M059J (cell line): ENCODE results near the gene RFX8. TPM values are rescaled to one million over a fixed set of nuclear protein-coding genes. Genes with fewer than 3 reads are reported as not detected.

Experiments
- DNase-seq: peaks from one replicate; pipeline ENCODE4 v3.0.0-alpha.2; 2012; ENCODE audit warnings: low read depth
- total RNA-seq: library from RNA; depleted of rRNA; stranded (reverse); fragments of >200 nt; shearing (Covaris generic); gene quantifications from 2 replicates; pipeline ENCODE4 v1.2.3, GENCODE V29; 2014

RFX8 gene
- total RNA-seq, 1 experiment from 2014 or later: not detected

DNA sequence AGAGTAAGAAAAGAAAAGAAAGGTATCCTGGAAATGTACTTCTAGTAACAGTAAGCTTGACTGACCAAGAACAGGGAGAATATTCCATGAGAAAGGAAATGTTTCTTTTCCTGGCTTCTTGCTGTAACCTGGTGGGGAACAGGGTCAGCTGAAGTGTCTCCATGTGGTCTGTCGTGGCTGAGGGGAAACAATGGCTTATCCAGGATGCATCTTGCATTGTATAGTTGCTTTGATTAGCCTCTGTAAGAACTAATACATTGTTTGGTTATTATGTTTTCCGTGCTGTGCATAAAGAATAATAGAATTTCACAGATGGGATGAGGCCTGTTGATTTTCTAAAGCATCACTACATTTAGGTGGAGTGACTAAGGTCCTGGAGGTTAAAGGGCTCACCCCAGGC is 92.5 kb downstream of the RFX8 start:
- no peak for DNase-seq

DNA sequence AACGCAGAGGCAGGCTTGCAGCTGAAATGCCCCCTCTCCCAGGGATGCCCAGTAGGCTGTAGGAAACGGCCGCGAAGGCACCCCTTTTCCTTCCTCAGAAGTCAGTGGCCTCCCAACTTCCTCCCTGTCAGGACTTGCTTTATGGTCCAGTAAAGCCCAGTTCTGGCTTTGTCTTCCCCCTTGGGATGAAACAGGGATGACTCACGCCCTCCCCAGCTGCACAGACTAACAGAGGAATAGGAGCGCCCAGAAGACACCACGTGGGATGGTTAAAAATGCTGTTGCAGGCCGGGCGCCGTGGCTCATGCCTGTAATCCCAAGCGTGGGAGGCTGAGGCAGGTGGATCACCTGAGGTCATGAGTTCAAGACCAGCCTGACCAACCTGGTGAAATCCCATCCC is 94.5 kb downstream of the RFX8 start:
- peak; percentile 88 for DNase-seq

DNA sequence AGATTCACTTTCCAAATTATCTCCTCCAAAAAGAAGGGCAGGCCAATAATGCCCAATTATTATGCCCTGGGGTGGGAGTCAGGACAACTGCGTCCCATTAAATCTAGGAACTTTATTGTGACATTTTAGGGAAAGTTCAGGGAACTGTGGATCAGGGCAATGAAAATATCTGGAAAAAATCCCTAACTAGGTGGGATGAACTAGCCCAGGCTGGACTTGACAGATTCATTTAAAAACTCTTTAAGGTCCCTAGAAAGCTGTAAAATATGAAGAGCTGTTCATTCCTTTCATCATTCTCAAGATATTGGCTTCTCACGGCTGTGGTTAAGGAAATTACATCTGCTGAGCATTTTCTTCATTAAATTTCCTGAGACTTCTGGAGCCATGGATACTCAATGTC is 95.8 kb downstream of the RFX8 start:
- no peak for DNase-seq

DNA sequence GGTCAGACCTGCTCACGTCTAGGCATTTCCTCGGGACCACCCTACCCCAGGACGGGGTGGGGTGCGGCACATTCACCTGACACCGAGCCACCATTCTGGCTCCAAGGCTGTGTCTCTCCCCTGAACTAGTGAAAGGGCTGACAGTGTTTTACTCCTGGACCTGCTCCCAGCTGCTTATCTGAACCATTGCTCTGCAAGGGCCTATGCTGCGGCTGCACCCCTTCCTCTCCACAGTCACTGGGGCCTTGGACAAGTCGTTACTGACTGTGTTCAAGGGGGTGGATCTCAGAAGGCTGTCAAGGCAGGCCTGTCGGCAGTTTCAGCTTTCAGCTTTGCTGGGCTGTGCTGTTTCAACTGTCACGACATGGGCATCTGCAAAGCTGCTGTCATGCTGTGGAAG is 99.3 kb downstream of the RFX8 start:
- no peak for DNase-seq

DNA sequence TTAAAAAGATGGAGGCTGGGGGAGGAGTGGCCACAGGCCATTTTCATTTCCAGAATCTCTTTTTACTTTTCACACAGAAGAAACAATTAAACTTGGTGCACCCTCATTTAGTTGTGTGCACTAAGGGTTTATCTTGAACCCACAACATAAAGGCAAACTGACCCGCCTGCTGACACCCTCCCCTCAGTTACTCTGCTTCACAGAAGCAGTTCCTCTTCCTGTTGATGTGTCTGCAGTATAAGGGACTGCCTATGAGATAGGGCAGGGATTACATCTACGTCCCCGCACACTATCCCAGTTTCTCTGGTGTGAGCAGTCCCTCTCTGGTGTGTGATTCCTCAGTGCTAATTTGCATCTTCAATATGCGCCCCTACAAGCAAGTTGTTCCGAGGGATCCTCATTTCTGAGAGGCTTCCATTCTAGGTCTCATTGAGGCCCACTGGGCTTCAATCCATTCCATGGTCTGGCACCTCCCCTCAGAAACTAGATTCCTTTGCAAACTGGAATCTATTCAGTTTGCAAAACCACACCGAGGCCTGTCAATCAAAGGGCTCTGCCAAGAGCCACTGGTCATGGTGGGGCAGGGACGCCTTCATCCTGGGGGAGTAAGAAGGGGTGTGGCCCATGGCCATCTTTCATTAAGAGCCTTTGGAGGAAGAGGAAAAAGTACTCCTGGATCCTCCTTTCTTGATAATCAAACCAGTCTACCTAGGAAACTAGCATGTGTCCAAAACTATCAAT is 99.9 kb downstream of the RFX8 start:
- DNase-seq: no peak

DNA sequence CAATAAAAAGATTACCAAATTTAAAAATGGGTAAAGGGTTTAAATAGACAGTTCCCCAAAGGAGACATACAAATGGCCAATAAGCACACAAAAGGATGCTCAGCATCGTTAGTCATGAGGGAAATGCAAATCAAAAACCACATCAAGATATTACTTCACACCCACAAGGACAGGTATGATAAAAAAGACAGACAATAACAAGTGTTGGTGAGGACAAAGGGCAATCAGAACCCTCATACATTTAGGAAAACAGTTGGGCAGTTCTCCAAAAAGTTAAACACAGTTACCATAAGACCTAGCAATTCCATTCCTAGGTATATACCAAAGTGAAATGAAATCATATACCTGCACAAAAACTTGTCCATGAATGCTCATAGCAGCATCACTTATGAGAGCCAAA is 102.1 kb downstream of the RFX8 start:
- no peak for DNase-seq

DNA sequence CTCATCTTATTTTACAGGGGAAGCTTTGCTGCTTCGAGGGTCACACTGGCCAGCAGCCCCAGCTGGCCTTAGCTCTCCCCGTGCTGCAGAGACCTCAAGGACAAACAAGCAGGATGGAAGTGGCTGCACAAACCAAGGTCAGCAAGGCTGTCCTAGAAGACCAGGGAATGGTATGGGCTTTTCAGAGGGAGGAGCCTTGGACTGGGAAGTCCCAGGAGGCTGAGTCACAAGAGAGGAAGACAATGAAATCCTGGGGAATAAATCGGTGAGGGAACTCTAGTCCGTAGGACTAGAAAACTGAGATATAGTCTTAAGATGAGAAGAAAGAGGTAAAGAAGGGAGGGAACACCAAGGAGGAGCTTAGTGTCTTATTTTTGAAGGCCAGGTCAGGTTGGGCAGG is 103.3 kb downstream of the RFX8 start:
- DNase-seq: peak; percentile 40

DNA sequence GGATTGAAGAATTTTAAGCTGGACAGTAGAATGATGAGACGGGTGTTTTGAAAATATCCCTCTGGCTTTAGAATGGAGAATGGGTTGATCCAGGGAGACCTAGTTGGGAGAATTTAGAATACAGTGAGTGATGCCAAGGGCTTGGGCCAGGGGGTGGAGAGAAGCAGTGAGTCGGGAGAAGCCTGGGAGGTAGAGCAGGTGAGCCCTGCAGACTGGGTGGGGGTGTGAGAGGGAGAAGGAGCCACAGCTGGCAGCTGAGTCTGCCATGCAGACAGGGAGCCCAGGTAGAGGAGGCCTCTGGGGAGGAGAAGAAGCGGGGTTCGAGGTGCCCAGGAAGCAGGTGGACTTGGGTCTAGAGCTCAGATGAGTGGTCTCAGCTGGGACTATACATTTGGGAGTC is 105.8 kb downstream of the RFX8 start:
- no peak for DNase-seq

DNA sequence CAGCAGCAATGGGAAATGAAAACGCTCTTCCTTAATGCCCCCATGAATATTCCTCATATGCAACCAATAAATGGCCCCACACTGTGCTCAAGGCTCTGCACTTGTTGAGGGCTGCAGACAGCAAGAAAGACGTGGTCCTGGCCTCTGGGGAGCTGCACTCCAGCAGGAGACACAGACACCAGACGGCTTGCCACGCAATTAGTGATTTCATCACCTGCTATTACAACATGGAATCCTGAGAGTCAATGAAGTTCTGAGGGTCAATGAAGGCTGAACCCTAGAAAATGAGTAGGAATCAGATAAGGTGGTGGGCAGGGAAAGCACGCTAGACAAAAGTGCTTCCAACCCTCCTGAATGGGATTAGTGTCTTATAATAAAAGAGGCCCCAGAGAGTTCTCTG is 106.5 kb downstream of the RFX8 start:
- no peak for DNase-seq

DNA sequence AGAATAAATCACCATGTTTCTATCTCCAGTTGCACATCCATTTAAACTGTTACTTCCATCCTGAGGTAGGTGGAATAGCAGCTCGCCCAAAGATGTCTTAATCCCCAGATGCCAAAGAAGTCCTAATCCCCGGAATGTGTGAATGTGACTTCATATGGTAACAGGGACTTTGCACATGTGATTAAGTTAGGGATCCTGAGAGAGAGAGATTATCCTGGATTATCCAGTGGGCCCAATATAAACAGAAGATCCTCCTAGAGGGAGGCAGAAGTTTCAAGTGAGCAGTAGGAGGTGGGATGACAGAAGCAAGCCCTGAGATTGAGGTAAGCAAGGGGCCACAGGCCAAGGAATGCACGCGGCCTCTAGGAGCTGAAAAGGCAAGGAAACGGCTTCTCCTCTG is 107.4 kb downstream of the RFX8 start:
- no peak for DNase-seq

DNA sequence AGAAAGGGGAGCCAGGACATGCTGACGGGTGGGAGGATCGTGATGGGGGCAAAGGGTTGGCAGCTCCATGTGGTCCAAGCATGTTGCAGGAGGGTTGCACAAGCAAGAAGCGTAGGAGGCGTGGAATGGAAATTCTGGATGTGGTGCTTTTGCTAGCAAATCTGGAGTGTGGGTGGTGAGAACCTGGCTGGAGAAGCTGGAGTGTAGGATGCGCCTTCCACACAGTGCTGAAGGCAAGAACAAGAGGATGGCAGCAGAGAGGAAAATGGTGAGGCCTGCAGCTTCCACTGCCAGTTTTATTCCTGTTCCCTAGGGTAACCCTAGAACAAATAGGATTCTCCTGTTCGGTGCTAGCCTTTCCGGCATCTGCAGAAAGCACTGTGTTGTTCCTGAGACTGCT is 110.0 kb downstream of the RFX8 start:
- DNase-seq: no peak

DNA sequence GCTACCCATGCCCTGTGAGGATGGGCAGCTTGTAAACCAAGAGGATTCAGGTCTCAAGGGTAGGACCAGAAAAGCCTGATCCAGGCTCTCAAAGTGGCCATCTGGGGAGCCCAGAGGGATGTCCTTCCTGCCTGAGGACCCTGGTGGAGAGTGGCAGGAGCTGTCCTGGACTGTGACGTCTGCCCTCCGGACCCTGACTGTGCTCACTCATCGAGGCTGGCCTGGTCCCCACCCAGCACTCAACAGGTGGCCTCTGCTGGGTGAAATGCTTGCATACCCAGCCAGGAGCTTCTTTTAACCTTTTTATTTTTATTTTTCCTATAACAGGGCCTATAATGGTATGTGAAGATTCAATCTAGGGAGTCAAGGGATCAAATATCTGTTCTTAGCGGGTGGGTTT is 112.1 kb downstream of the RFX8 start:
- no peak for DNase-seq

DNA sequence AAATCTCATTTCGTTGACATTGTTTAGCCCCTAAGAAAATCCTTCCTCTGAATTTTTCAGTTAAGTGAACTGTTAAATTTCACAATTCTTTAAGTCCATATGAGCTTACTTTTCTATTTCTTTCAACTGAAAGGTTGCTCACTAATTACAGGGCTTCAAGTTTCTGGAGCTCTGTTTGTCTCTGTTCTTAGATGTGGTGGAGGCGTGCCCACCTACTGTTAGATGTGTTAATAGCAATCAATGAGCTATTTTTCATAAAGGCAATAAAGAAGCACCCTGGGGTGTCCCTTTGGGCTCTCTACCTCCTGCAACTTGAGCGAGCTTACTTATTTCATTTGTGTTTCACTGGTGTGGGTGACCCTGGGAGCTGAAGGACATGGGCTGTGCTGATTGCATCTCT is 112.6 kb downstream of the RFX8 start:
- DNase-seq: no peak

DNA sequence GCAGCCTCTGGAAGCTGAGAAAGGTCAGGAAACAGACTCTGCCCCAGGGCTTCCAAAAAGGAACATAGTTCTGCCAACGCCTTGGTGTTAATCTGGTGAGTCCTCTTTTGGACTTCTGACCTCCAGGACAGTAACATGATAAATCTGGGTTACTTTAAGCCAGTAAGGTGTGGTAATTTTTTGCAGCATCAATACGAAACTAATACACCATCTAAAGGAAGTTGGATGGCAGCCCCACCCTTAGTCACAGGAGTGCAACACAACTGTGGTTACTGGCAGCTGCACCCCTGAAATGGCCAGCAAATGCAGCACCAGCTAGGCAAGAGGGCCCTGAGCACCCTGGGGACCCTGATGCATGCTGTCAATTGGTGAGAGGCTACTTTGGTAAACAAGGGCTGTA is 113.4 kb downstream of the RFX8 start:
- DNase-seq: peak; percentile 24

DNA sequence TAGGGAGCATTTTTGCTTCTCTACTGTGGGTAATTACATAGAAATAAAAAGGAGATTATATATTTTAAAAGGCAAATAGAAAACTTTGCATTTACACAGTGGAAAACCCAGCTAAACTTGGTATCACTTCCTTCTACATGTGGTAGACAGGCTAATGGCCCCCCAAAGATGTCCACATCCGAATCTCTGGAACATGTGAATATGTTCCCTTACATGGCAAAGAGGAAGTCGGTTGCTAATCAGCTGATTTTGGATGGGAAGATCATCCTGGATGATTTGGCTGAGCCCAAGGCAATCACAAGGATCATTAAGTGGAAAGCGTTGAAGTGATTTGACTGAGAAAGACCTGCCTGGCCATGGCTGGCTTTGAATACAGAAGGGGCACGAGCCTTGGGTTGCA is 113.8 kb downstream of the RFX8 start:
- no peak for DNase-seq

DNA sequence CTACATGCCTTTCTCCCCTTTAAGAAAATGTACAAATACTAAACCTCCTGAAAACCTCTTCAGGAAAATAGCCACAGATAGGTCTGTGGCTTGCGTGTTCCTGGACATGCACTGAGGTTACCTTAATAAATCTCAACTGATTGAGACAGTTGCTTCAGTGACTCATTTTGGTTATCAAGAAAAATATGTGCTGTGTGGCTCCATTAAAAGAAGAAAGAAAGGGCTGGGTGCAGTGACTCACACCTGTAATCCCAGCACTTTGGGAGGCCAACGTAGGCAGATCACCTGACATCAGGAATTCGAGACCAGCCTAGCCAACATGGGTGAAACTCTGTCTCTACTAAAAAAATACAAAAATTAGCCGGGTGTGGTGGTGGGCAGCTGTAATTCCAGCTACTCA is 114.7 kb downstream of the RFX8 start:
- peak; percentile 91 for DNase-seq

DNA sequence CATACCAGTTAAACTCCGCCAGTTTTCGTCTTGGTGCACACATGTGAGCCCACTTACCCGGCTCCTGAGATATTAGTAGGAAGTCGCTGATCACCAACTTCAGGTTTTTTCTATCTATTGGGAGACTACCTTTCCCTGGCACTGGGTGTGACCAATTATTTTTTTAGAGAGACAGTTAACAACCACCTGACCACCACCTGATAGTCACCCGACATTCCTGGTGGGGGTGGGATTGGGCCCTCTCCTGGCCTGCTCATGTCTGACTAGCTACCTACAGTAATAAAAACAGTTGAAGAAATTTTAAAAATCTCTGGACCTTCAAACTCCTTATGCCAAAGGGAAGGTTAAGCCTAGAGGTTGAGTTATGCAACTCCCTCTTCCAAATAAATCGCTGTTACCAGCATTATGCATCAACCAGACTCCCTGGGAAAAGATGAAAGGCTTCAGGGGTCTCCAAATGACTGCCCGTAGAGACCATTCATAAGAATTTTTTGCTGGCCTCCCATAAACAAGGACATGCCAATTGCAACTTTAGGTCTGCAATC is 115.4 kb downstream of the RFX8 start:
- DNase-seq: no peak

DNA sequence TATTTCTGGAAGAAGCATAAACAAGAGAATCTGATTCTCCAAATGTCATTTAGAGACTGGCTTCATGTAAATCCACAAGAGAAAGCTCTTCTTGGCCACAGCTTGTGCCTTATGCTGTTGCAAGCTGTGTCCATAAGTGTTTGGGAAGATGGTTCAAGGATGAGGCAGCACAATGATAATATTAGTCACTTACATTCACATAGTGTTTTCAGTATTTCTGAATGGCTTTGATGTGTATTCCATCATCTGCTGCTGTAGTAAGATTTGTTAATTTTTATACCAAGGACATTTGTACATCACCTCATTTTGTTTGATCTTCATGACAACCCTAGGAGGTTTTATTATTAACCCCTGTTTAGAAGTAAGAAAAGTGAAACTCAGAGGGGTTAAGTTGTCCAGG is 117.5 kb downstream of the RFX8 start:
- no peak for DNase-seq

DNA sequence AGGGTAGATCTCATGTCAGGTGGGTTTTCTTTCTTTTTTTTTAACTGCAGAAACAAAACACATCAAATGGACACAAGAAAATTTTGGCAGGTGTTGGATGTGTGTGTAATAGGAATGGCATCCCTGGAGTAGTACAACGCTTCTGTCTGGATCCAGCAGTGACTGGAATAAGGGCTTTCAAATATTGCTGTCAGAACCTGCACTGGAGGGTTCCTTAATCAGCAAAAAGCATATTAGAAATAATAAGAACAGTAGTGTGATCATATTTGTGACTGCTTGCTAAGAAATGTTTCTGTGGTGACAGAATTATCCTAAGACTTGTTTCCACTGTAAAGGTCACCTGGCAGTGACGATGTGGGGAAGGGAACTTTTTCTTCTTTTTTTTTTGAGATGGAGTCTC is 118.4 kb downstream of the RFX8 start:
- peak; percentile 62 for DNase-seq

DNA sequence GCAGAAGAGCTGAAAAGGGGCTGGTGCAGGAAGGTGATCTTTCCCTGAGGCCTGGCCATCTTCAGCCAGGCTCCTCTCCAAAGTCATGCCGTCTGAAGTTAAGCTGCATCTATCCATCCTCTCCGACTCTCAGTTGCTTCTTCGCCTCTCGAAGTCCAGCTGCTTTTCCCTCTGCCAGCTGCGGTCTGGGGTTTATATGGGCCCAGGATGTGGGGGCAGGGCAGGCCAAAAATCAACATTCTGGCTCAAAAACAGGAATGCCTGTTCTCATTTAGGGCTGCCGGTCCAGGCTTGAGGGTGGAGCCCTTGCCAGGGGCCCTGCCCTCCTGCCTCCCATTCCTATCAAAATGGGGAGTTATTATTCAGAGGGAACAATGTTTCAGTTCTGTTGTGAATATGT is 118.9 kb downstream of the RFX8 start:
- no peak for DNase-seq

DNA sequence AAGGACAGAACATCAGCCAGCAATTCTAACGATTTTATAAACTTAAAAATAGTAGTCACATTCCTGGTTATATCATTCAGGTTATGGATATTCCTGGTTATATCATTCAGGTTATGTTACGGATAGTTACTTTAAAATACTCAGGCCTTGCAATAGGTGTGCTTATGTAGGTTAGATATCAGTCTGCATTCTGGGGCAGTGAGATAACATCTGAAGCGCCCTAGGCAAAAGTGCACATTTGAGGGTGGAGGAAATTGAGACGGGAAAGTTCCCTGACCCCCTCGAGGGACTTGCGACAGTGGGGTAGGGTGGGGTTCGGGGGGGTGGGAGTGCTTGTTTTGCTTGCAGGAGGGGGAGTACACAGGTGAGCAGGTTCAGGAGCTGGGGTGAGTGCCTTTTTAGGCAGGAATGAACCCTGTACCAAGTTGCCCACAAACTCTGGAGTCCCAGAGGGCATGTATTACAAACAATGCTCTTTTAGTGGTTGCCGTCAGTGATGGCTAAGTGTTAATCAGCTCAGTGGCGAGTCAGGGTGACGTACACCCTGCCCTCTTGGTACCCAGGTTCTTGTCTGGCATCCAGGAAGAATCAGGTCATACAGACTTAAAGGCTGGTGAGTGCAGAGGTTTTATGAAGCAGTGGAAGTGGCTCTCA is 119.4 kb downstream of the RFX8 start:
- peak; percentile 76 for DNase-seq

DNA sequence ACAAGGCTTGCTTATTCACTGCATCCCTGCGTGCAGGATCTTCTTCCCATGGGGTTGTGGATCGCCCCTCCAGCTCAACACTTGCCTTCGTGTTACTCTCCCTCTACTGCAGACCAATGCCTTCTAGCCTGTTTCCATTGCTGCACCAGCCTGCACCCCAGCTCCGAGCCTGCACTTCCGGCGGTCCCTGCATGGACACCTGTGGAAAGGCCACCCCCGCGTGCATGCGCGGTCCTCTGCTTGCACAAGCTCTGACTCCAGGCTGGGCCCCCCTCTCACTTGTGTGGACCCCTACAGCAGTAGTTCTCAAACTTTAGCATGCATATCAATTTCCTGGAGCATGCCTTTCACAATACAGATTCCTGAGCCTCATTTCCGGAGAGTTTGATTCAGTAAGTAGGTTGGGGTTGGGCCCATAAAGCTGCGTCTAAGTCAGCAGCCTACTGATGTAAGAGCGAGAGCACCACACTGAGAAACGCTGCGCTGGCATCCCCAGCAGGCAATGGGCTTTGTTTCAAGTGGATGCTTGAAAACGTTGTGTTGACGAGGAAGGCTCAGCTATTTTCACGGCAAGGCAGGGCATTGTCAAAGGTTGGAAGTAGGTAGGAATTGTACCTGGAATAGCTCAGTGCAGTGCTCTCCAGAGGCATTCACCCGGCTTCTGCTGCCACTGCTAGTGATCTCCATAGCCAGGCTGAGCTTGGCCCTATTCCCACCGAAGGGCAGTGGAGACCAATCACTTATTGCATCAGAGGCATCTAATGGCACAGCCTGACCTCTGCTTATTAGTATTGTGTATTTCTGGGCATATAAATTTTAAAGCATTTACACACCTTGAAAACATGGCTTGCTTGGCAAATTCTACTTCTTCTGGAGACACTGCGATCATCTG is 120.2 kb downstream of the RFX8 start:
- DNase-seq: no peak
